ENCODE results near the gene POTEH.
"Not testable (repeated sequence)": the region's sequence is repeated elsewhere in the genome, so short reads cannot be mapped to it uniquely, and the experiment has no call there.

DNA sequence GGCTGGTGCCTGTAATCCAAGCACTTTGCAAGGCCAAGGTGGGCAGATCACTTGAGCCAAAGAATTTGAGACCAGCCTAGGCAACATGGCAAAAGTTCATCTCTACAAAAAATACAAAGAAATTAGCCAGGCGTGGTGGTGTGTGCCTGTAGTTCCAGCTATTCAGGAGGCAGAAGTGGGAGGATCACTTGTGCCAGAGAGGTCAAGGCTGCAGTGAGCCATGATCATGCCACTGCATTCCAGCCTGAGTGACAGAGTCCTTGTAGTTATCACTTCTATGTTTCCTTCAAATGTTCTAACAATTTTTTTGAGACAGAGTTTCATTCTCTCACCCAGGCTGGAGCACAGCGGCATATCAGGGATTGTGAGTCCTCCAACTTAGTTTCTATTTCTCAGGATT is 36.6 kb upstream of the POTEH start:
- TF ChIP-seq, protein P1, sequence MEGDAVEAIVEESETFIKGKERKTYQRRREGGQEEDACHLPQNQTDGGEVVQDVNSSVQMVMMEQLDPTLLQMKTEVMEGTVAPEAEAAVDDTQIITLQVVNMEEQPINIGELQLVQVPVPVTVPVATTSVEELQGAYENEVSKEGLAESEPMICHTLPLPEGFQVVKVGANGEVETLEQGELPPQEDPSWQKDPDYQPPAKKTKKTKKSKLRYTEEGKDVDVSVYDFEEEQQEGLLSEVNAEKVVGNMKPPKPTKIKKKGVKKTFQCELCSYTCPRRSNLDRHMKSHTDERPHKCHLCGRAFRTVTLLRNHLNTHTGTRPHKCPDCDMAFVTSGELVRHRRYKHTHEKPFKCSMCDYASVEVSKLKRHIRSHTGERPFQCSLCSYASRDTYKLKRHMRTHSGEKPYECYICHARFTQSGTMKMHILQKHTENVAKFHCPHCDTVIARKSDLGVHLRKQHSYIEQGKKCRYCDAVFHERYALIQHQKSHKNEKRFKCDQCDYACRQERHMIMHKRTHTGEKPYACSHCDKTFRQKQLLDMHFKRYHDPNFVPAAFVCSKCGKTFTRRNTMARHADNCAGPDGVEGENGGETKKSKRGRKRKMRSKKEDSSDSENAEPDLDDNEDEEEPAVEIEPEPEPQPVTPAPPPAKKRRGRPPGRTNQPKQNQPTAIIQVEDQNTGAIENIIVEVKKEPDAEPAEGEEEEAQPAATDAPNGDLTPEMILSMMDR (IDR thresholded peaks at IDR 0.05): not testable (repeated sequence)
- TF ChIP-seq, protein P2, sequence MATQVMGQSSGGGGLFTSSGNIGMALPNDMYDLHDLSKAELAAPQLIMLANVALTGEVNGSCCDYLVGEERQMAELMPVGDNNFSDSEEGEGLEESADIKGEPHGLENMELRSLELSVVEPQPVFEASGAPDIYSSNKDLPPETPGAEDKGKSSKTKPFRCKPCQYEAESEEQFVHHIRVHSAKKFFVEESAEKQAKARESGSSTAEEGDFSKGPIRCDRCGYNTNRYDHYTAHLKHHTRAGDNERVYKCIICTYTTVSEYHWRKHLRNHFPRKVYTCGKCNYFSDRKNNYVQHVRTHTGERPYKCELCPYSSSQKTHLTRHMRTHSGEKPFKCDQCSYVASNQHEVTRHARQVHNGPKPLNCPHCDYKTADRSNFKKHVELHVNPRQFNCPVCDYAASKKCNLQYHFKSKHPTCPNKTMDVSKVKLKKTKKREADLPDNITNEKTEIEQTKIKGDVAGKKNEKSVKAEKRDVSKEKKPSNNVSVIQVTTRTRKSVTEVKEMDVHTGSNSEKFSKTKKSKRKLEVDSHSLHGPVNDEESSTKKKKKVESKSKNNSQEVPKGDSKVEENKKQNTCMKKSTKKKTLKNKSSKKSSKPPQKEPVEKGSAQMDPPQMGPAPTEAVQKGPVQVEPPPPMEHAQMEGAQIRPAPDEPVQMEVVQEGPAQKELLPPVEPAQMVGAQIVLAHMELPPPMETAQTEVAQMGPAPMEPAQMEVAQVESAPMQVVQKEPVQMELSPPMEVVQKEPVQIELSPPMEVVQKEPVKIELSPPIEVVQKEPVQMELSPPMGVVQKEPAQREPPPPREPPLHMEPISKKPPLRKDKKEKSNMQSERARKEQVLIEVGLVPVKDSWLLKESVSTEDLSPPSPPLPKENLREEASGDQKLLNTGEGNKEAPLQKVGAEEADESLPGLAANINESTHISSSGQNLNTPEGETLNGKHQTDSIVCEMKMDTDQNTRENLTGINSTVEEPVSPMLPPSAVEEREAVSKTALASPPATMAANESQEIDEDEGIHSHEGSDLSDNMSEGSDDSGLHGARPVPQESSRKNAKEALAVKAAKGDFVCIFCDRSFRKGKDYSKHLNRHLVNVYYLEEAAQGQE (IDR thresholded peaks at IDR 0.05): not testable (repeated sequence)
- not testable (repeated sequence) for TF ChIP-seq SMC3 (IDR thresholded peaks at IDR 0.05); NFE2L2 (conservative IDR thresholded peaks at IDR 0.05; ENCODE audit: low read length); MAFK (IDR thresholded peaks at IDR 0.05; ENCODE audit: partially characterized antibody); POLR2A (IDR thresholded peaks at IDR 0.05; ENCODE audit: low read length); RFX5 (IDR thresholded peaks at IDR 0.05); POLR2AphosphoS2 (conservative IDR thresholded peaks at IDR 0.05; ENCODE audit: low read length); EHMT2 (IDR thresholded peaks at IDR 0.05; ENCODE audit: low read depth); ESRRA (IDR thresholded peaks at IDR 0.05; ENCODE audit: borderline replicate concordance, low read length)
